Ovary (tissue), 9 donors: ENCODE data around the gene CELA3A. TPM values are rescaled to one million over a fixed set of nuclear protein-coding genes. Genes with fewer than 3 reads are reported as not detected.

ENCODE experiments used
- DNase-seq, 5 donors: peaks; one replicate each; pipeline ENCODE4 v3.0.0-alpha.2; 2019 to 2020
- H3K27ac ChIP-seq, 2 donors: fragments of 200-600 bp; one replicate each; pipeline versions ENCODE4 v1.5.1 to v1.8.0; 2019 to 2022
- H3K27me3 ChIP-seq: fragments of 200-600 bp; one replicate; pipeline ENCODE4 v1.8.0; 2022
- H3K36me3 ChIP-seq: fragments of 200-600 bp; sonication (generic); one replicate; pipeline ENCODE4 v1.5.1; 2019
- H3K4me1 ChIP-seq: one replicate; pipeline ENCODE4 v1.8.1; 2013; ENCODE audit warnings: mild to moderate bottlenecking, moderate library complexity; ENCODE audit not compliant: insufficient read depth
- H3K4me3 ChIP-seq: fragments of 200-600 bp; sonication (generic); one replicate; pipeline ENCODE4 v1.5.1; 2017
- H3K9me3 ChIP-seq, 2 donors: fragments of 200-600 bp in 1 of 2; sonication (generic) in 1 of 2; one replicate each; pipeline versions ENCODE4 v1.5.1 to v1.8.1; 2013 to 2019; ENCODE audit warnings: mild to moderate bottlenecking in 1 of 2, moderate library complexity in 1 of 2
- CTCF ChIP-seq, 3 donors: fragments of 450-650 bp in 2 of 3; fragments of 200-600 bp in 1 of 3; IDR thresholded peaks; one replicate each; pipeline versions ENCODE4 v1.5.1 to v1.8.0; 2016 to 2022; ENCODE audit warnings: antibody characterized with exemption in 3 of 3, mild to moderate bottlenecking in 1 of 3
- EP300 ChIP-seq: sonication (generic); formaldehyde crosslinking; IDR thresholded peaks from one replicate; pipeline ENCODE4 v1.6.1; 2017; ENCODE audit warnings: antibody characterized with exemption
- POLR2A ChIP-seq: fragments of 450-650 bp; IDR thresholded peaks from one replicate; pipeline ENCODE4 v1.6.1; 2017; ENCODE audit warnings: antibody characterized with exemption, mild to moderate bottlenecking, moderate library complexity
- WGBS, 3 donors: extraction: QIAGEN DNeasy Blood & Tissue Kit in 1 of 3; methylation state at CpG; one replicate each; pipeline versions ENCODE4 v1.1.5 to v1.1.7; 2013 to 2017; 5-methylcytosine and 5-hydroxymethylcytosine counted together
- intact Hi-C, 4 donors: fragments of 100-400 bp; cut with DNase I; formaldehyde crosslinking; loops; one replicate each; pipeline versions ENCODE4 v1.11.0 to v1.15.1; 2022 to 2023
- polyA plus RNA-seq, 2 donors: library from polyadenylated mRNA; stranded (reverse); fragments of 200-250 nt in 1 of 2; fragments of 350-450 nt in 1 of 2; fragmentation: Illumina TruSeq in 1 of 2; extraction: RNeasy Lipid Tissue Mini Kit (QIAGEN cat#74804) in 1 of 2; gene quantifications; one replicate each; pipeline ENCODE4 v1.2.3, GENCODE V29; 2013 to 2014
- total RNA-seq, 7 donors: library from RNA; depleted of rRNA in 2 of 7; stranded (reverse); fragments of >200 nt in 2 of 7; fragmentation: NEBNext Ultra II Directional in 3 of 7; extraction: Animal tissue kit (Norgen Biotek cat#: 25700) in 3 of 7; gene quantifications; one replicate each; pipeline versions ENCODE4 v1.1.0 to v1.2.4, GENCODE V29; 2016 to 2023
- donor health status: DM: no; HTN: no; CAD: no; lungs with moderate emphysema.
- donor health status: DM: no; HTN: no; CAD: no.
- donor health status: Bipolar disorder and iron deficiency.
- donor health status: DM: yes; HTN: yes; CAD: no.
- donor health status: DM: no; HTN: no; CAD: no.
- donor health status: DM: yes; HTN: yes; CAD: no.

CELA3A gene
- total and polyA plus RNA-seq, 9 donors, result 0.12 to 25.4 (median 3.3) TPM; not detected in 4

- Histone ChIP-seq H3K4me1 (no peaks in the 10 kb centered on the region), H3K4me3 (no peak overlapping the region), H3K27ac (no peak overlapping the region), H3K27me3 (no peaks in the 10 kb centered on the region), H3K9me3 (peaks cover 0 to 3% of the 10 kb centered on the region in 2 donors), H3K36me3 (no peaks in the 10 kb centered on the region)
- TF ChIP-seq POLR2A (no peak), EP300 (no peak), CTCF (IDR thresholded peaks at IDR 0.05) (no peak)
- WGBS, 3 donors, result 59 to 68% (median 62%) methylated on average over 8 of the region's 8 CpGs
- intact Hi-C loops, result no loop called here
- DNase-seq, result no peak
These were observed 47.1 kb downstream of the CELA3A start for GRCh38 chr1:22048351-22049192.

- Histone ChIP-seq H3K4me1 (peaks cover 5% of the 10 kb centered on the region), H3K36me3 (no peaks in the 10 kb centered on the region), H3K9me3 (peaks cover 0 to 3% of the 10 kb centered on the region in 2 donors), H3K27ac (no peak overlapping the region), H3K4me3 (no peak overlapping the region), H3K27me3 (no peaks in the 10 kb centered on the region)
- WGBS, 3 donors, result 96 to 100% (median 97%) methylated on average over 3 of the region's 3 CpGs
- intact Hi-C loops, result no loop called here
- TF ChIP-seq EP300 (no peak), POLR2A (no peak), CTCF (IDR thresholded peaks at IDR 0.05) (no peak)
- no peak for DNase-seq
These were observed 48.9 kb downstream of the CELA3A start for GRCh38 chr1:22050330-22050729.

- no peak overlapping the region for H3K4me3 ChIP-seq
- 84 to 90% (median 85%) methylated on average over 13 of the region's 13 CpGs for WGBS, 3 donors
- no peak overlapping the region for H3K27ac ChIP-seq
These were observed 50.2 kb downstream of the CELA3A start for GRCh38 chr1:22051607-22052114.

More at GRCh38 chr1:22051607-22052114, 50.2 kb downstream of the CELA3A start:
- intact Hi-C loops, result no loop called here
- Histone ChIP-seq H3K36me3 (no peaks in the 10 kb centered on the region), H3K27me3 (no peaks in the 10 kb centered on the region), H3K4me1 (peaks cover 8% of the 10 kb centered on the region), H3K9me3 (no peaks in the 10 kb centered on the region)
- DNase-seq, result no peak
- TF ChIP-seq POLR2A (no peak), EP300 (no peak), CTCF (IDR thresholded peaks at IDR 0.05) (no peak)
